Adrenal gland (tissue), 12 donors: Measurements from ENCODE around the gene OPCML. TPM values are rescaled to one million over a fixed set of nuclear protein-coding genes. Genes with fewer than 3 reads are reported as not detected.

Experiments
- DNase-seq, 7 donors: peaks; one replicate each; pipeline ENCODE4 v3.0.0-alpha.2; 2019 to 2020
- H3K27ac ChIP-seq, 5 donors: fragments of 200-600 bp; sonication (generic) in 4 of 5; 1 replicate in 3 of 5; 2 replicates in 2 of 5; pipeline versions ENCODE4 v1.5.1 to v1.8.0; 2016 to 2020; ENCODE audit warnings: mild to moderate bottlenecking in 1 of 5
- H3K27me3 ChIP-seq: fragments of 200-600 bp; 2 replicates; pipeline ENCODE4 v1.8.0; 2021
- H3K36me3 ChIP-seq, 2 donors: fragments of 200-600 bp; replicated peaks in 1 of 2; 1 replicate in 1 of 2; 2 replicates in 1 of 2; pipeline versions ENCODE4 v1.5.1 to v1.8.0; 2018 to 2022
- H3K4me1 ChIP-seq, 2 donors: fragments of 200-600 bp; replicated peaks in 1 of 2; 1 replicate in 1 of 2; 2 replicates in 1 of 2; pipeline versions ENCODE4 v1.5.1 to v1.8.0; 2018 to 2021
- H3K4me3 ChIP-seq, 4 donors: fragments of 200-600 bp; sonication (generic) in 3 of 4; one replicate each; pipeline ENCODE4 v1.5.1; 2016 to 2018
- H3K9me3 ChIP-seq, 3 donors: fragments of 200-600 bp; sonication (generic) in 1 of 3; replicated peaks in 1 of 3; 1 replicate in 2 of 3; 2 replicates in 1 of 3; pipeline versions ENCODE4 v1.5.1 to v1.8.0; 2016 to 2021
- CTCF ChIP-seq, 6 experiments: fragments of 450-650 bp in 4 of 6; fragments of 200-600 bp in 2 of 6; sonication (generic) in 1 of 6; IDR thresholded peaks; 1 replicate in 5 of 6; 2 replicates in 1 of 6; pipeline versions ENCODE4 v1.5.1 to v1.8.0; 2016 to 2021; ENCODE audit warnings: antibody characterized with exemption in 6 of 6, mild to moderate bottlenecking in 2 of 6, moderate library complexity in 1 of 6
- POLR2A ChIP-seq, 2 donors: fragments of 450-650 bp; IDR thresholded peaks; one replicate each; pipeline ENCODE4 v1.6.1; 2017; ENCODE audit warnings: antibody characterized with exemption in 2 of 2, mild to moderate bottlenecking in 2 of 2, moderate library complexity in 1 of 2
- WGBS, 4 donors: extraction: QIAGEN DNeasy Blood & Tissue Kit in 2 of 4; methylation state at CpG; one replicate each; pipeline versions ENCODE4 v1.1.5 to v1.1.7; 2013 to 2017; 5-methylcytosine and 5-hydroxymethylcytosine counted together
- intact Hi-C, 2 donors: fragments of 100-400 bp; cut with DNase I; formaldehyde crosslinking; loops; one replicate each; pipeline versions ENCODE4 v1.14.1 to v1.15.0; 2022 to 2023
- polyA plus RNA-seq, 3 donors: library from polyadenylated mRNA; stranded (reverse); fragments of 200-250 nt in 2 of 3; fragments of 350-450 nt in 1 of 3; fragmentation: Illumina TruSeq in 1 of 3; extraction: RNeasy Lipid Tissue Mini Kit (QIAGEN cat#74804) in 1 of 3; gene quantifications; one replicate each; pipeline ENCODE4 v1.2.3, GENCODE V29; 2013 to 2014
- total RNA-seq, 9 donors: library from RNA; depleted of rRNA in 4 of 9; stranded (reverse); fragments of >200 nt in 4 of 9; fragments of 120-200 nt in 1 of 9; fragmentation: NEBNext Ultra II Directional in 1 of 9; extraction: Animal tissue kit (Norgen Biotek cat#: 25700) in 1 of 9; gene quantifications; one replicate each; pipeline versions ENCODE4 v1.1.0 to v1.2.4, GENCODE V29; 2013 to 2023
- donor health status: healthy with polysubstance abuse.
- donor health status: Bipolar disorder and iron deficiency.
- donor health status: DM: yes; HTN: yes; CAD: no.
- donor health status: DM: no; HTN: no; CAD: no.
- donor health status: DM: no; HTN: no; CAD: no.
- donor health status: DM: yes; HTN: yes; CAD: no.

Gene OPCML
- total and polyA plus RNA-seq, 12 donors: 0.10 to 5.5 (median 0.72) TPM; not detected in 5

- 79 to 95% (median 93%) methylated on average over 1 of the region's 1 CpG for WGBS, 4 donors
Measured at GRCh38 chr11:133106417-133106816, 425.9 kb downstream of the OPCML start.

GRCh38 chr11:133104009-133104744 lies 428.1 kb downstream of the OPCML start:
- H3K27me3 ChIP-seq: no peaks in the 10 kb centered on the region
- no peak overlapping the region for H3K4me3 ChIP-seq
- H3K9me3 ChIP-seq: no peaks in the 10 kb centered on the region
- TF ChIP-seq CTCF (IDR thresholded peaks at IDR 0.05): no peak
- no peak for TF ChIP-seq POLR2A (IDR thresholded peaks at IDR 0.05)
- no peaks in the 10 kb centered on the region for H3K36me3 ChIP-seq
- no peaks in the 10 kb centered on the region for H3K4me1 ChIP-seq
- intact Hi-C loops: no loop called here
- no peak for DNase-seq
- WGBS, 4 donors: 82 to 85% (median 84%) methylated on average over 4 of the region's 4 CpGs
- no peak overlapping the region for H3K27ac ChIP-seq

More at GRCh38 chr11:133106417-133106816, 425.9 kb downstream of the OPCML start:
- TF ChIP-seq CTCF (IDR thresholded peaks at IDR 0.05) (no peak), POLR2A (IDR thresholded peaks at IDR 0.05) (no peak)
- Histone ChIP-seq H3K27me3 (no peaks in the 10 kb centered on the region), H3K9me3 (no peaks in the 10 kb centered on the region), H3K36me3 (no peaks in the 10 kb centered on the region), H3K27ac (no peak overlapping the region), H3K4me3 (no peak overlapping the region), H3K4me1 (no peaks in the 10 kb centered on the region)
- no peak for DNase-seq
- intact Hi-C loops: no loop called here

GRCh38 chr11:133096981-133097380 lies 435.3 kb downstream of the OPCML start:
- Histone ChIP-seq H3K27ac (no peak overlapping the region), H3K9me3 (no peaks in the 10 kb centered on the region), H3K27me3 (no peaks in the 10 kb centered on the region), H3K4me1 (no peaks in the 10 kb centered on the region), H3K4me3 (no peak overlapping the region), H3K36me3 (no peaks in the 10 kb centered on the region)
- intact Hi-C loops: no loop called here
- WGBS, 4 donors: 78 to 84% (median 80%) methylated on average over 5 of the region's 5 CpGs
- TF ChIP-seq POLR2A (IDR thresholded peaks at IDR 0.05) (no peak), CTCF (IDR thresholded peaks at IDR 0.05) (no peak)
- no peak for DNase-seq

GRCh38 chr11:133086518-133086917 lies 445.8 kb downstream of the OPCML start:
- no peak overlapping the region for H3K4me3 ChIP-seq
- intact Hi-C loops: loop anchor here in 1 of 2 donors (10.0 kb wide), 1 partner anchor 748 kb away; no protein-coding TSS in a partner anchor
- 68 to 71% (median 70%) methylated on average over 5 of the region's 5 CpGs for WGBS, 4 donors

More at GRCh38 chr11:133086518-133086917, 445.8 kb downstream of the OPCML start:
- no peaks in the 10 kb centered on the region for H3K9me3 ChIP-seq
- H3K4me1 ChIP-seq: no peaks in the 10 kb centered on the region
- no peak for DNase-seq
- H3K27ac ChIP-seq: no peak overlapping the region
- TF ChIP-seq CTCF (IDR thresholded peaks at IDR 0.05) (no peak), POLR2A (IDR thresholded peaks at IDR 0.05) (no peak)
- H3K27me3 ChIP-seq: peaks cover 25% of the 10 kb centered on the region
- no peaks in the 10 kb centered on the region for H3K36me3 ChIP-seq
